HG02943 (cell line): ENCODE measurements around the gene PPP2R5D.

Source experiments
- ATAC-seq: cut with Tn5 transposase; IDR thresholded peaks from one replicate; pipeline ENCODE4 v1.9.1; 2021; ENCODE audit warnings: mild to moderate bottlenecking, low read depth, moderate library complexity; ENCODE audit not compliant: unreplicated experiment

Gene PPP2R5D

GRCh38 chr6:42963179-42963854 is 21.1 kb upstream of the PPP2R5D start:
- ATAC-seq, result no peak

- ATAC-seq, result no peak
Measured at GRCh38 chr6:42963855-42964605, 20.3 kb upstream of the PPP2R5D start.

DNA sequence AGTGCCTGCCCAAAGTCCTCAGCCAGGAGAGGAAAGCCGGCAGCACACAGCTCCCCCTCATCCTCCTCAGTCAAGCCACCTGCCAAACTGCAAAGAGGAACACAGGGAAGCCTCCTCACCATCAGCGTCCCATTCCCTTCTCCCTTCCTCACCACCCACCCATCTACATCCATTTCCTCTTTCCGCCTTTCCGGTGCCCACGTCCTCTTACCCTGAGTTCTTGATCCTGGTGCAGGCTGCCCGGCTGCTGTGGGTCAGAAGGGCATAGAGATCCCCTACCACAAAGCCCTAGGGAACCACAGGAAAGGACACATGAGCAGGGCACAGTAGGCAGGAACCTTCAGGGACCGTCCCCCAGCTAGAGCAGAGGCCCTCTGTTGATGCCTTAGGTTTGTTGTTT is 17.8 kb upstream of the PPP2R5D start:
- ATAC-seq, result no peak

DNA sequence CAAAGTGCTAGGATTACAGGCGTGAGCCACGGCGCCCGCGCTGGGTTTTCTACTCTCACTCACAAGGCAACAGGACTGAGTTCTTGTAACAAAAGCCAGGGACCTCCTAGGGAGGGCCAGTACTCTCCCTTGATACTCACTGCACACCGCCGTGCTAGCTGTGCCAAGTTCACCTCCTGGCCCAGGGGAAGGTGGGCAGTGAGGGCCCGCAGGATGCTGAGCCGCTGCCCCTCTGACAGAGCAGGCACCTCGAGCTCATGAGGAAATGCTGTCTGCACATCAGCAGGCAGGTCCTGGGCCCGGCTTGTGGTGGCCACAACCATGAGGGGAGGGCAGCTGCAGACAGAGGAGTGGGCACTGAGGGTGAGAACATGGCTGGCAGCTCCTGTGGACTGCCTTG is 17.1 kb upstream of the PPP2R5D start:
- ATAC-seq, result no peak

- no peak for ATAC-seq
Measured at GRCh38 chr6:42968126-42968701, 16.2 kb upstream of the PPP2R5D start.

- no peak for ATAC-seq
Measured at GRCh38 chr6:42968783-42969182, 15.6 kb upstream of the PPP2R5D start.

GRCh38 chr6:42969431-42969830 is 14.9 kb upstream of the PPP2R5D start:
- ATAC-seq, result no peak

DNA sequence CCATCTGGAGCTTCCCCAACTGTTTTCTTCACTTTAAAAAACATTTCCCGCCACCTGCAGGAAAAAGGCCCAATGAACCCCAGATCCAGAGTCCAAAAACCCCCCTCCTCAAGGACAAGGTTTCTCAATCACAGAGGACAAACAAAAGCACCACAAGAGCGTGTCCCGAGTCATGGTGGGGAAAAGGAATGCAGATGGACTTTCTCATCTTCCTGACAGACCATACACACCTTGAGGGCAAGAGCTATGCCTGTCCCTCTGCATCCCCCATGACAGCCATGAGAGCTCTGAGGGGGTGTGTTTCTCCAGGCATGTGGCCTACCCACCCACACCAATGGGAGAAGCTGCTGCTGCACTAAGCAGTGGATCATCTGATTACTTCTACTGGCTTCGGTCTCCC is 14.4 kb upstream of the PPP2R5D start:
- ATAC-seq, result no peak

GRCh38 chr6:42970871-42971612 is 13.3 kb upstream of the PPP2R5D start:
- no peak for ATAC-seq

GRCh38 chr6:42971746-42972327 is 12.5 kb upstream of the PPP2R5D start:
- no peak for ATAC-seq

- ATAC-seq, result no peak
Measured at GRCh38 chr6:42973926-42974325, 10.4 kb upstream of the PPP2R5D start.

DNA sequence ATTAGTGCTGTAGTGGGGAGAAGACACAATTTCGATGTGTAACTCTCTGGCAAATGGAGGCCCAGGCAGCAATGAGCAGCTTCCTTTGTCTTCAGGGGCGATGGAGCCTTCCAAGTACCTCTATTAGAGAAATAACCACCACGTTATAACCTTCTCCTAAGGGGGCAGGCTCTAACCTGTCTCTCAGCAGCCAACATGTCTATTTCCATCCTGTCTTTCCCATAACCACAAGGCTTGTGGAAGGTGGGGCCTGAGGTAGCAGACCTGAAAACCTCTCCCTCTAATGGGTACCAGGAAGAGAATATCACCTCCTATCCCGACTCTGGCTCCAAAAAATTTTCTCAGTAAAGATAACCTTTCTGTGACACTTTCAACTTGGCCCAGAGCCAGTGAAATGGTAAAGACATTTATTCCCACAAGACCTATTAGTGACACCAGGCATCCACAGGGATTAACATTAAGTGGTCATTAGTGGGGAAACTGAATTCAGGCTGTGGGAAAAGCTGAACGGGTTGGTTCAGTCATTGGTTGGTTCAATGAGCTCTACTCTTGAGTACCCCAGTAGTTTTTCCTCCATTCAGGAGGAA is 9.4 kb upstream of the PPP2R5D start:
- no peak for ATAC-seq

DNA sequence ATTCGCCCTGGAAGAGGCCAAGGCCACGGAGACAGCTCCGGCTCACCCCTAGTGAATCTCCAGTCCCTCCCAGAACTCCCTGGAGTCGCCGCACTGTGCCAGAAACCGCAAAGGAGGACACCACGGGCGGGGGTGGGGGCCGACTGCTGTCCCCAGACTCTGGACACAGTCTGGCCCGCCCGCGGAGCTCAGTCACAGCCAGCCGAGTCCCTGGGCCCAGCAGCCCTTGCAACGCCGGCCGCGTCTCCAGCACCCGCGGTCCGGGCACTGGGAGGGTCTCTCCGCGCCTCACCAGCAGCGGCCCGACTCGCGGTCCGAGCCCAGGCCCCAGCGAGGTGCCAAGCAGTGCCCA is 5.9 kb upstream of the PPP2R5D start:
- no peak for ATAC-seq

DNA sequence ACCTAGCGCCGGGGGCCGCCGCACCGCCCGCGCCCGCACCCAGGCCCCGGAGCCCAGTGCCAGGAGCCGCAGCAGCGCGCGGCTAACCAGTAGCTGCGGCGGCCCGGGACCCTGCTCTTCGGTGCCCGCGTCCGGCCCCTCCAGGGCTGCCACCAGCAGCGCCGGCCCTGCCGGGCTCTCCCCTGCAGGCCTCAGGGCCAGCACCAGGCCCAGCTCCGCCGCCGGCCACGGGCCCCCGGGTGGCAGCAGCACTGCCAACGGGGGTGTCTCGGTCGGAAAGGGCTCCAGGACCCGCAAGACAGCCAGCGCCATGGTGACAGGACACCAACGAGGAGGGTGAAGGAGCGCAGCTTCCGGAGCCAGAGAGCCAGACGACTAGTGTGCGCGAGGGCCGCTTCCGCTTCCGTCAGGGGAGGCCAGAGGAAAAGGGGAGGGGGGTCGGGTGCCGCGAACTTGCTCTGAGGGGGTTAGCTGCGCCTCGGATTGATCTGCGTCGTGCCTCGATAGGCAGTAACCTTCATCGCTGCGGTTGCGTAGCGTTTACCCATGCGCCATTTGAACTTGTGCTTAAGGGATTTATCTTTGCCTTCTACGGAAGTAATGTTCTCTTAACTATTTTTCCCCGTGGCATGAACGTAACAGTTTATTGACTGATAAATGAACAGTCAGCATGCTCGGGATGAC is 5.4 kb upstream of the PPP2R5D start, which contains the start of gene PEX6:
Gene PEX6, minus strand, starts transcription at position 343 of the 684 bp plus-strand sequence. Its CDS starts 31 bp downstream, at position 312.
- peak; percentile 91 for ATAC-seq

- ATAC-seq, result no peak
Measured at GRCh38 chr6:42979523-42980177, 4.7 kb upstream of the PPP2R5D start.

- no peak for ATAC-seq
Measured at GRCh38 chr6:42981836-42982235, 2.5 kb upstream of the PPP2R5D start.

GRCh38 chr6:42984924-42985475 is 630 bp downstream of the PPP2R5D start:
- ATAC-seq, result no peak

DNA sequence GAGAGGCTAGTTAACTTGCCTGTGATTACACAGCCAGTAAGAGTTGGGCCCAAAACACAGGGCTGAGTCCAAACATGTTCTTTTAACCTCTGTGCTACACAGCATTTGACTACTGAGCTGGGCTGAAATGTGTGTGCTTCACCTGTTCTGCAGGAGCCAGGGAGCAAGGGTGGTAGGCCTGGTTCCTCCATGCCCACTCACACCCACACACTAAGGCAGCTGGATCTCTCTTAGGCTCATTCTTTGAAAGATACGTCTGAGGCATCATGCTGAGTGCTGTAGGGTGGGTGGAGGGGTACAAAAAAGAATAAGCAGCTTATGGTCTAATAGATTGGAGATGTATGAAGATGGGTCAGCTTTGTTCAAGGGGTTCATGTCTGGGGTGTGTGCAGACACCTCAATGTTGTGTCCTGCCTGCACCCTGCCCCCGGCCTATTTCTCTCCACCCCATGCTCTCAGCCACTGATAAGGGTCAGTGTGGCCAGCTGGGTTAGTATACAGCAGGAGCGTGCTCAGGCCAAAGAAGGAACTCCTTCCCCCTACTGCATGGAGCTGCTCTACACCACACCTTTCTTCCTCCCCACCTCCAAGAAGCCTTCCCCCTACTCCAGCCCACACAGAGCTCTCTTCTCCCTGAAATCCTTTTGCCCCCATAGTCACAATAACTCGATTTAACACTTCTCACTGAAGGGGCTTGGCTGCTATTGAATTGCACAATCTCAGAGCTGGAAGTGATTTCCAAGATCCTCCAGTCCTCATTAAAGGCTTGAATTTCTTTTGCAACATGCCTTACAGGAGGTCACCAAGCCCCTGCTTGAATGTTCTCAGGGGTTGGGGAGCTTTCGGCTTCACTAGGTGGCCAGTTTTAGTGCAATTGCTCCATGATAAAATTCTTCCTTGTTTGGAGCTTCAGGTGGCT is 3.4 kb downstream of the PPP2R5D start:
- ATAC-seq, result no peak
